ENCODE data around the gene RIPOR2.
"Not testable (repeated sequence)": the region's sequence is repeated elsewhere in the genome, so short reads cannot be mapped to it uniquely, and the experiment has no call there.

The RIPOR2 gene

GRCh38 chr6:24807584-24807983, 128.2 kb downstream of the RIPOR2 start:
- no peak for DNase-seq (ENCODE audit: low read depth, low spot score)

GRCh38 chr6:24802271-24803059, 133.3 kb downstream of the RIPOR2 start:
- DNase-seq (ENCODE audit: low read depth, low spot score): no peak

GRCh38 chr6:24799541-24799915, 136.2 kb downstream of the RIPOR2 start:
- DNase-seq (ENCODE audit: low read depth, low spot score): no peak

- DNase-seq (ENCODE audit: low read depth, low spot score): no peak
Observed at GRCh38 chr6:24798740-24799540, 136.8 kb downstream of the RIPOR2 start, which contains the start of gene ARMH2. Gene ARMH2 (minus strand): TSS chr6:24798917. CDS start chr6:24798857, 60 bp downstream.

GRCh38 chr6:24797596-24798216, 138.1 kb downstream of the RIPOR2 start:
- DNase-seq (ENCODE audit: low read depth, low spot score): no peak

GRCh38 chr6:24796616-24797290, 139.0 kb downstream of the RIPOR2 start:
- no peak for DNase-seq (ENCODE audit: low read depth, low spot score)

GRCh38 chr6:24795106-24795505, 140.7 kb downstream of the RIPOR2 start:
- no peak for DNase-seq (ENCODE audit: low read depth, low spot score)

GRCh38 chr6:24788031-24788665, 147.6 kb downstream of the RIPOR2 start:
- no peak for DNase-seq (ENCODE audit: low read depth, low spot score)

- no peak for DNase-seq (ENCODE audit: low read depth, low spot score)
Observed at GRCh38 chr6:24780206-24780605, 155.6 kb downstream of the RIPOR2 start.

- no peak for DNase-seq (ENCODE audit: low read depth, low spot score)
Observed at GRCh38 chr6:24779416-24780016, 156.2 kb downstream of the RIPOR2 start.

GRCh38 chr6:24778878-24779277, 156.9 kb downstream of the RIPOR2 start:
- no peak for DNase-seq (ENCODE audit: low read depth, low spot score)

- no peak for DNase-seq (ENCODE audit: low read depth, low spot score)
Observed at GRCh38 chr6:24778121-24778520, 157.6 kb downstream of the RIPOR2 start.

- DNase-seq (ENCODE audit: low read depth, low spot score): no peak
Observed at GRCh38 chr6:24777227-24777626, 158.5 kb downstream of the RIPOR2 start.

- no peak for DNase-seq (ENCODE audit: low read depth, low spot score)
Observed at GRCh38 chr6:24775520-24776058, 160.2 kb downstream of the RIPOR2 start.

- peak; percentile 97 for DNase-seq (ENCODE audit: low read depth, low spot score)
Observed at GRCh38 chr6:24774696-24775519, 160.9 kb downstream of the RIPOR2 start, which contains the start of gene GMNN. Gene GMNN (plus strand): TSS chr6:24774937. CDS start chr6:24777247, 2,310 bp downstream.

GRCh38 chr6:24768361-24768760, 167.4 kb downstream of the RIPOR2 start:
- no peak for DNase-seq (ENCODE audit: low read depth, low spot score)

- no peak for DNase-seq (ENCODE audit: low read depth, low spot score)
Observed at GRCh38 chr6:24766680-24767462, 168.9 kb downstream of the RIPOR2 start.

GRCh38 chr6:24765968-24766367, 169.8 kb downstream of the RIPOR2 start:
- not testable (repeated sequence) for DNase-seq (ENCODE audit: low read depth, low spot score)
